RWPE2 (cell line): ENCODE measurements around the gene COIL.
A peak's percentile ranks its signal among the peaks of the same experiment; 100 is the strongest.

Source experiments
- ATAC-seq: fragments of 200-7000 bp; cut with Tn5 transposase; 3 replicates; pipeline ENCODE4 v1.9.1; 2021; ENCODE audit warnings: low read depth
- DNase-seq: peaks from one replicate; pipeline ENCODE4 v3.0.0-alpha.2; 2020; ENCODE audit warnings: low spot score
- H3K27ac ChIP-seq: fragments of 450-650 bp; 2 replicates; pipeline ENCODE4 v1.5.1; 2017; ENCODE audit warnings: mild to moderate bottlenecking; ENCODE audit not compliant: poor library complexity, severe bottlenecking
- H3K27me3 ChIP-seq: fragments of 250-450 bp; sonication (Bioruptor Pico); 2 replicates; pipeline ENCODE4 v1.5.1; 2021; ENCODE audit warnings: mild to moderate bottlenecking, moderate library complexity; ENCODE audit not compliant: insufficient read depth, poor library complexity, severe bottlenecking
- H3K36me3 ChIP-seq: fragments of 250-450 bp; sonication (Bioruptor Pico); 2 replicates; pipeline ENCODE4 v1.5.1; 2020; ENCODE audit warnings: low read depth, mild to moderate bottlenecking, moderate library complexity
- H3K4me1 ChIP-seq: fragments of 250-450 bp; sonication (Bioruptor Pico); 2 replicates; pipeline ENCODE4 v1.5.1; 2021; ENCODE audit warnings: mild to moderate bottlenecking, moderate library complexity; ENCODE audit not compliant: insufficient read depth, poor library complexity, severe bottlenecking
- H3K4me3 ChIP-seq: fragments of 250-450 bp; sonication (Bioruptor Pico); 2 replicates; pipeline ENCODE4 v1.5.1; 2021; ENCODE audit warnings: mild to moderate bottlenecking, moderate library complexity; ENCODE audit not compliant: severe bottlenecking
- H3K9me3 ChIP-seq: fragments of 250-450 bp; sonication (Bioruptor Pico); 2 replicates; pipeline ENCODE4 v1.5.1; 2021; ENCODE audit warnings: mild to moderate bottlenecking, moderate library complexity; ENCODE audit not compliant: severe bottlenecking
- TF ChIP-seq, protein P1 (sequence below): fragments of 450-650 bp; IDR thresholded peaks from one replicate; pipeline ENCODE4 v1.5.1; 2017; ENCODE audit warnings: mild to moderate bottlenecking, moderate library complexity; ENCODE audit not compliant: poor library complexity, severe bottlenecking

COIL gene

DNA sequence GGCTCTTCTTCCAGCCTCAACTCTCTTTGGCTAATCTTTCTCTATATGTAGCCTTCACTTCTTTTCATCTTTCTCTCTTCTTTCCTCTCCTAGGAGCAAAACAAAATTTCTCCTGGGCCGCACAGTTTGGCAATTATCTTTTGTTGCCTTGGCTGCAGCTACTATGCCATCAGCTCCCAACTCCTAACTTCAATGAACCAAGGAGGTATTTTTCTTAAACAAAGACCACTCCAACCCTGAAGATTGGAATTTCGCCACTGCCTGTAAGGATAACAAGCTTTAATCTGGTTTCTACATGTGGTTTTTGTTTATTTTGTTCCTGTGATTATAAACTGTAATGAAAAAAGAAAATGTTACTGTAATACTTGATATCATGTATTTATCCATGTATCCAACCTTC is 14.8 kb upstream of the COIL start:
- DNase-seq (no peak), ATAC-seq (no peak)
- H3K27ac ChIP-seq: no peak overlapping the region
- no peak overlapping the region for H3K4me3 ChIP-seq
- H3K27me3 ChIP-seq: no peaks in the 10 kb centered on the region
- H3K4me1 ChIP-seq: peaks cover 23% of the 10 kb centered on the region
- no peaks in the 10 kb centered on the region for H3K9me3 ChIP-seq
- H3K36me3 ChIP-seq: no peaks in the 10 kb centered on the region
- TF ChIP-seq, protein P1, sequence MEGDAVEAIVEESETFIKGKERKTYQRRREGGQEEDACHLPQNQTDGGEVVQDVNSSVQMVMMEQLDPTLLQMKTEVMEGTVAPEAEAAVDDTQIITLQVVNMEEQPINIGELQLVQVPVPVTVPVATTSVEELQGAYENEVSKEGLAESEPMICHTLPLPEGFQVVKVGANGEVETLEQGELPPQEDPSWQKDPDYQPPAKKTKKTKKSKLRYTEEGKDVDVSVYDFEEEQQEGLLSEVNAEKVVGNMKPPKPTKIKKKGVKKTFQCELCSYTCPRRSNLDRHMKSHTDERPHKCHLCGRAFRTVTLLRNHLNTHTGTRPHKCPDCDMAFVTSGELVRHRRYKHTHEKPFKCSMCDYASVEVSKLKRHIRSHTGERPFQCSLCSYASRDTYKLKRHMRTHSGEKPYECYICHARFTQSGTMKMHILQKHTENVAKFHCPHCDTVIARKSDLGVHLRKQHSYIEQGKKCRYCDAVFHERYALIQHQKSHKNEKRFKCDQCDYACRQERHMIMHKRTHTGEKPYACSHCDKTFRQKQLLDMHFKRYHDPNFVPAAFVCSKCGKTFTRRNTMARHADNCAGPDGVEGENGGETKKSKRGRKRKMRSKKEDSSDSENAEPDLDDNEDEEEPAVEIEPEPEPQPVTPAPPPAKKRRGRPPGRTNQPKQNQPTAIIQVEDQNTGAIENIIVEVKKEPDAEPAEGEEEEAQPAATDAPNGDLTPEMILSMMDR: no peak

DNA sequence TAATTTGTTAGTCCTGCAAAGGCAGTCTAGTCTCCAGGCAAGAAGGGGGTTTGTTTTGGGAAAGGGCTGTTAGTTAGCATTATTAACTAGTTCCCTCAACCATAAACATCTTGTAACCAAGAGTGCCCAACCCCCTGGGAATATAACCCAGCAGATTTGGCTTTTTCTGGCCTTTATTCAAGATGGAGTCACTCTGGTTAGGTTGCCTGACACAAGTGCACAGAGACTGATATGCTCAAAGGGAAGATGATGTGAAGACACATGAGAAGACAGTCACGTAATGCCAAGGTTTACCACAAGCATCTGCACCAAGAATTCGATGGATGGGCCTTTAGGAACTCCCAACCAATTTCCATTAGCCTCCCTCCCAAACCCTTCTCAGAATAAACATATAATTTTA is 13.2 kb upstream of the COIL start:
- ATAC-seq (no peak), DNase-seq (no peak)
- H3K27me3 ChIP-seq: no peaks in the 10 kb centered on the region
- H3K4me3 ChIP-seq: no peak overlapping the region
- H3K9me3 ChIP-seq: no peaks in the 10 kb centered on the region
- peaks cover 12% of the 10 kb centered on the region for H3K4me1 ChIP-seq
- H3K36me3 ChIP-seq: no peaks in the 10 kb centered on the region
- no peak overlapping the region for H3K27ac ChIP-seq
- TF ChIP-seq, protein P1: no peak

DNA sequence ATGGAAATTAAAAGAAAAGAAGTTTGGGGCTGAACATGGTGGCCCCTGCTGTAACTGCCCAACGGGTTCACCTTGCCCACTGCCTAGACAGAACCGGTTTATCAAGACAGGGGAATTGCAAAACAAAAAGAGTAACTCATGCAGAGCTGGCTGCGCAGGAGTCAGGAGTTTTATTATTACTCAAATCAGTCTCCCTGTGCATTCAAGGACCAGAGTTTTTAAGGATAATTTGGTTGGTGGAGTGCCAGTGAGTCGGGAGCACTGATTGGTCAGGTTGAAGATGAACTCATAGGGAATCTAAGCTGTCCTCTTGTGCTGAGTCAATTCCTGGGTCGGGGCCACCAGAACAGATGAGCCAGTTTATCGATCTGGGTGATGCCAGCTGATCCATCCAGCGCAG is 12.7 kb upstream of the COIL start:
- Histone ChIP-seq H3K4me1 (peaks cover 9% of the 10 kb centered on the region), H3K27me3 (no peaks in the 10 kb centered on the region), H3K27ac (no peak overlapping the region), H3K4me3 (no peak overlapping the region), H3K36me3 (no peaks in the 10 kb centered on the region), H3K9me3 (no peaks in the 10 kb centered on the region)
- TF ChIP-seq, protein P1: no peak
- ATAC-seq: peak; percentile 65
- DNase-seq: no peak

DNA sequence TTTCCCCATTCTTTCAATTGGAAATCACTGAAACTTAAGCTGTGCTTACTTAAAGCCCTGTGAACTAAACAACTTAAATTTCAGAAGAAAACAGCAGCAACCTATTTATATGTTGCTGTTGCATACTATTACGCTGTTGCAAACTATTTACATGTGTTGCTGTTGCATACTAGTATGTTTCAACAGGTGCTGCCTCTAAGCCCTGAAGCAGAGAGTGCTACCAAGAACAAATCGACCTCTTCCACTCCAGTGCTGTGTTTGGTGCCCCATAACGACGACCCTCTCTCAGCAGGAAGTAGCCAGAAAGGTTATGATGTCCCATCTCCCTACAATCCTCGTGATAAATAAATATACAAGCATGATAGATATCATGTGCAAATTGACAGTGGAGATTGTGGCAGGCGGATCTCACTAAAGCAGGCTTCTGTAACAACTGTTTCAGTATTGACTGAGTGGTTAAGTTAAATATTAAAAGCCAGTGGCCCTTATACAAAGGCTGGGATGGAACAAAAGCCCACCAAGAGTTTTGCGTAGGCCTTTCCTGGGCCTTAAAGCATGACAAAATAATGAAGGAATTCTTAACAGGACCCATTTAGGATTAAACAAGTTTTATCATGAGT is 11.4 kb upstream of the COIL start:
- Histone ChIP-seq H3K4me3 (no peak overlapping the region), H3K36me3 (no peaks in the 10 kb centered on the region), H3K9me3 (no peaks in the 10 kb centered on the region), H3K27me3 (no peaks in the 10 kb centered on the region), H3K4me1 (peaks cover 9% of the 10 kb centered on the region), H3K27ac (no peak overlapping the region)
- TF ChIP-seq, protein P1: no peak
- ATAC-seq (no peak), DNase-seq (no peak)

DNA sequence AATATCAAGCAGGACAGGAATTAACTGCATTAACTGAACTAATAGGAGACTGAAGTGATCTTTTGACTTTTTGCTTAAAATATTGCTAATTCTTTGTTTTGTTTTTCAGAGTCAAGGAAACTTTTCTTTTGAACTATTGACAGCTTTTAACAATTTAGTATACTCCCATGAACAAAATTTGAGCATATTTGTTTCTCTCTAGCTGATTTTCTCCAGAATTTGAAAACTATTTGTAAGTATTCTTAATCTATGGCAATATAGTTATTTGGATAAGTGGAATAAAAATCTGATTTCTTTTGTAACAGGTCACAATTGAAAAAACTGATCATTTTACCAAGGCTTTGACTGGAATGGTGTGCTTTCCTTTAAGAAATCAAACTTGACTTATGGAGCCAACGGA is 10.1 kb upstream of the COIL start:
- Histone ChIP-seq H3K27ac (no peak overlapping the region), H3K9me3 (no peaks in the 10 kb centered on the region), H3K4me1 (peaks cover 9% of the 10 kb centered on the region), H3K36me3 (no peaks in the 10 kb centered on the region), H3K4me3 (no peak overlapping the region), H3K27me3 (no peaks in the 10 kb centered on the region)
- no peak for DNase-seq
- ATAC-seq: no peak
- TF ChIP-seq, protein P1: no peak
